GM21528 (cell line): Measurements from ENCODE around the gene GDPGP1.
"Not testable (repeated sequence)": the region's sequence is repeated elsewhere in the genome, so short reads cannot be mapped to it uniquely, and the experiment has no call there.

Experiments used
- ATAC-seq: cut with Tn5 transposase; IDR thresholded peaks from one replicate; pipeline ENCODE4 v1.9.1; 2021; ENCODE audit warnings: mild to moderate bottlenecking, moderate library complexity; ENCODE audit not compliant: unreplicated experiment, low FRiP score

GDPGP1 gene

DNA sequence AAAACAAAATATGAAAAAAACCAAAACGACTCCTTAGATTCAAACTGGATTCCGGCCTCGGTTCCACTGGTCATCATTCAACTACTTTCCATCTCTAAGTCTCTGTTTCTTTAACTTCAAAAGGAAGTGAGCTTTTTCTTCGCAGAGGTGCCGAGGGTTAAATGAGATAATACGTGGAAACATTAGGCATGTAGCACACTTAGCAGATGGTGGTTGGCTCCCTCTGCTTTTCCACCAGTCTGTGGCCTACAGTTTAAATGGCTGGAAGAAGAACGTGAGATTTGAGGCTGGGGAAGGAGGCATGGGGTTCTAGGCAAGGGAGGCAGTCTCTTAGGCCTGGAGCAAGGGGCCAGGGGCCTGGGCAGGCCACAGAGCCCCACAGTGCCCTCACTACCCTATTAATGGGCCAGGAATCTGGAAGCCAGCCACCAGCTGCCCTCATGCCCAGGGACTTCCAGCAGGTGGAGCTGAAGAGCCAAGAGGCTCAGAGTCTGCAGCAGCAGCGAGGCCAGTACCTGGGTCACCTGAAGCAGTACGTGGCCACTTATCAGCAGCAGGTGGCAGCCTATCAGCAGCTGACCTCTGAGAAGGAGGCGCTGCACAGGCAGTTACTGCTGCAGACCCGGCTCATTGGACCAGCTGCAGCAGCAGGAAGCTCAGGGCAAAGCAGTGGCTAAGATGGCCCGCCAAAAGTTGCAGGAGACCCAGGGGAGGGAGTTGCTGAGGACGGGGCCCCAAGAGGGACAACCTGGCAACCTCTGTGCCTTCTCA is 59.2 kb downstream of the GDPGP1 start:
- not testable (repeated sequence) for ATAC-seq

- ATAC-seq = no peak
Observed at GRCh38 chr15:90294159-90294558, 60.1 kb downstream of the GDPGP1 start.

DNA sequence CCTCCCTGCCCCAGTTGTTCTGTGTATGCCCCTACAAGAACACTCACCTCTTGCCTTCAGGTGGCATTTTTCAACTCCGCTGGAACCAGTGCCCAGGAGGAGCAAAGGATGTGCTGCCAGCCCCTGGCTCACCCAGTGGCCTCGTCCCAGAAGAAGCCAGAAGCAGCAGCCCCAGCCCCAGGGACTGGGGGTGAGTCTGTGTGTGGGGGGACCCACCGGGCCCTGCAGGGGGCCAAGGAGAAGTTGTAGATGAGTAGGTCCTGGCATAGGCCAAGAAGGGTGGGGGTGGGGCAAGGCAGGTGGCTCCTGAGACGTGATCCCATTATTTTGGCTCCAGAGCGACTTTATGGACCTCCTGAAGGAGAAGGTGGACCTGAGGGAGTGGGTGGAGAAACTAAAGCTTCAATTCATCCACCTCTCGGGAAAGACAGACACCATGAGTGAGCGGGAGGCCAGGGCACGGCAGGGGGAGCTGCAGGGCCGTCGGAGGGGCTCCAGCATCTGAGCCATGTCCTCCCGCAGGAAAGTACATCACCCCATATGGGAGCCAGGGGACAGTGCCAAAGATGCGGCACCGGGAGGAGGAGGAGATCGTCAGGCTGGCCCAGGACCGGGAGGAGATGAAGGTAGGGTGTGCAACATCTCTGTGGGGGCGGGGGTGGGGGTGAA is 60.7 kb downstream of the GDPGP1 start:
- no peak for ATAC-seq

- ATAC-seq = no peak
Observed at GRCh38 chr15:90295270-90295648, 61.2 kb downstream of the GDPGP1 start.
